B cell (primary cell): ENCODE measurements around the gene TNXB. TPM values are rescaled to one million over a fixed set of nuclear protein-coding genes. Genes with fewer than 3 reads are reported as not detected.
"Not testable (repeated sequence)": the region's sequence is repeated elsewhere in the genome, so short reads cannot be mapped to it uniquely, and the experiment has no call there.

Experiments used
- ATAC-seq: fragments of 200-7000 bp; cut with Tn5 transposase; one replicate; pipeline ENCODE4 v1.10.0; 2021; ENCODE audit warnings: low read depth, mild to moderate bottlenecking, moderate number of reproducible peaks, moderate library complexity
- CTCF ChIA-PET: fragments of 350-600 bp; sonication (Branson Sonifier 250); formaldehyde crosslinking; loops from one replicate; lab custom pipeline; 2021; ENCODE audit warnings: antibody characterized with exemption, inconsistent platforms; lab: Charles Lee
- POLR2A ChIA-PET: fragments of 350-600 bp; sonication (Branson Sonifier 250); formaldehyde crosslinking; loops from one replicate; lab custom pipeline; 2021; ENCODE audit warnings: antibody characterized with exemption; lab: Charles Lee
- DNase-seq: peaks from one replicate; pipeline ENCODE4 v3.0.0; 2013
- H2AFZ ChIP-seq: 2 replicates; pipeline ENCODE4 v1.6.1; 2012; ENCODE audit warnings: mild to moderate bottlenecking, low read depth, low read length; ENCODE audit not compliant: insufficient read depth, poor library complexity, severe bottlenecking
- H3K27ac ChIP-seq, 2 donors: 1 replicate in 1 of 2; 2 replicates in 1 of 2; pipeline ENCODE4 v1.5.1; 2012 to 2013; ENCODE audit warnings: low read length in 2 of 2, mild to moderate bottlenecking in 2 of 2, moderate library complexity in 1 of 2
- H3K27me3 ChIP-seq, 4 experiments: fragments of 200-600 bp in 1 of 4; sonication (generic) in 1 of 4; replicated peaks in 1 of 4; 1 replicate in 2 of 4; 2 replicates in 2 of 4; pipeline versions ENCODE4 v1.6.1 to v1.7.0; 2013 to 2016; ENCODE audit warnings: low read length in 3 of 4, mild to moderate bottlenecking in 2 of 4, mixed read lengths in 1 of 4, moderate library complexity in 1 of 4; ENCODE audit not compliant: insufficient read depth in 4 of 4, control insufficient read depth in 3 of 4; ENCODE audit errors: control extremely low read depth in 1 of 4
- H3K36me3 ChIP-seq, 2 experiments: replicated peaks in 1 of 2; 1 replicate in 1 of 2; 2 replicates in 1 of 2; pipeline versions ENCODE4 v1.6.1 to v1.7.1; 2013; ENCODE audit warnings: low read length in 1 of 2; ENCODE audit not compliant: insufficient read depth in 2 of 2, control insufficient read depth in 1 of 2; ENCODE audit errors: control extremely low read depth in 1 of 2, extremely low read depth in 1 of 2
- H3K4me1 ChIP-seq, 2 donors: fragments of 200-600 bp in 1 of 2; sonication (generic) in 1 of 2; 1 replicate in 1 of 2; 2 replicates in 1 of 2; pipeline versions ENCODE4 v1.5.1 to v1.6.1; 2013 to 2017; ENCODE audit warnings: low read length in 2 of 2; ENCODE audit not compliant: control insufficient read depth in 2 of 2, insufficient read depth in 2 of 2
- H3K4me2 ChIP-seq: replicated peaks from 2 replicates; pipeline ENCODE3; 2012; ENCODE audit warnings: mild to moderate bottlenecking, low read depth, low read length; ENCODE audit not compliant: poor library complexity, severe bottlenecking
- H3K4me3 ChIP-seq, 5 experiments: fragments of 200-600 bp in 1 of 5; sonication (generic) in 1 of 5; 1 replicate in 3 of 5; 2 replicates in 2 of 5; pipeline versions ENCODE4 v1.5.1 to v1.7.0; 2011 to 2016; ENCODE audit warnings: low read length in 4 of 5, mild to moderate bottlenecking in 4 of 5, low read depth in 2 of 5, control low read depth in 1 of 5, moderate library complexity in 1 of 5; ENCODE audit not compliant: insufficient read depth in 1 of 5; ENCODE audit errors: control extremely low read depth in 1 of 5, extremely low read depth in 1 of 5
- H3K79me2 ChIP-seq: fragments of 200-600 bp; sonication (generic); one replicate; pipeline ENCODE4 v1.6.0; 2016; ENCODE audit warnings: low read length; ENCODE audit not compliant: control insufficient read depth, insufficient read depth
- H3K9ac ChIP-seq: fragments of 200-600 bp; sonication (generic); 2 replicates; pipeline ENCODE4 v1.6.1; 2017; ENCODE audit warnings: mild to moderate bottlenecking, low read length, moderate library complexity
- H3K9me3 ChIP-seq, 3 donors: one replicate each; pipeline versions ENCODE4 v1.6.1 to v1.7.1; 2013; ENCODE audit warnings: low read length in 2 of 3; ENCODE audit not compliant: control insufficient read depth in 2 of 3, insufficient read depth in 1 of 3; ENCODE audit errors: control extremely low read depth in 1 of 3
- H4K20me1 ChIP-seq: 2 replicates; pipeline ENCODE4 v1.6.0; 2012; ENCODE audit warnings: mild to moderate bottlenecking, low read length; ENCODE audit not compliant: insufficient read depth, control insufficient read depth, poor library complexity, severe bottlenecking
- H3K27ac Mint-ChIP-seq: one replicate; pipeline ENCODE4 v1.8.0; 2021; ENCODE audit warnings: mixed read lengths
- H3K27me3 Mint-ChIP-seq: one replicate; pipeline ENCODE4 v1.8.0; 2021; ENCODE audit warnings: mixed read lengths
- H3K4me1 Mint-ChIP-seq: one replicate; pipeline ENCODE4 v1.8.0; 2021; ENCODE audit warnings: mixed read lengths
- H3K4me3 Mint-ChIP-seq: one replicate; pipeline ENCODE4 v1.8.0; 2021; ENCODE audit warnings: mixed read lengths
- H3K9me3 Mint-ChIP-seq: one replicate; pipeline ENCODE4 v1.8.0; 2022; ENCODE audit warnings: mixed read lengths; ENCODE audit not compliant: insufficient read depth
- WGBS: methylation state at CpG from one replicate; pipeline ENCODE4 v1.1.5; 2013; ENCODE audit warnings: missing lambda C conversion rate; ENCODE audit not compliant: insufficient coverage; 5-methylcytosine and 5-hydroxymethylcytosine counted together
- intact Hi-C: fragments of 100-400 bp; cut with micrococcal nuclease; formaldehyde crosslinking; loops from one replicate; pipeline ENCODE4 v1.10.0; 2022
- polyA plus RNA-seq: library from polyadenylated mRNA; depleted of rRNA; stranded (reverse); fragments of >200 nt; gene quantifications from 2 replicates; pipeline ENCODE4 v1.2.3, GENCODE V29; 2012
- total RNA-seq, 2 donors: library from RNA; stranded (reverse); fragments of 120-200 nt in 1 of 2; gene quantifications; 1 replicate in 1 of 2; 2 replicates in 1 of 2; pipeline versions ENCODE4 v1.2.3 to v1.2.4, GENCODE V29; 2013 to 2022

Gene TNXB
- total and polyA plus RNA-seq, 2 donors (not counting 1 experiment from before 2014, with no cell fraction given): 1.4 to 19.0 TPM

GRCh38 chr6:32010856-32011530, 98.1 kb downstream of the TNXB start:
- H3K4me1 Mint-ChIP-seq, H3K27ac Mint-ChIP-seq, ATAC-seq, H3K79me2 ChIP-seq, H3K4me3 Mint-ChIP-seq, H3K27me3 ChIP-seq, H3K9ac ChIP-seq, H3K4me1 ChIP-seq, H3K9me3 ChIP-seq, H3K36me3 ChIP-seq, H2AFZ ChIP-seq, intact Hi-C loops, H3K4me2 ChIP-seq, POLR2A ChIA-PET, H4K20me1 ChIP-seq, H3K9me3 Mint-ChIP-seq, CTCF ChIA-PET, DNase-seq, H3K27ac ChIP-seq, H3K27me3 Mint-ChIP-seq, H3K4me3 ChIP-seq: not testable (repeated sequence)
- 50% methylated on average over 2 of the region's 27 CpGs for WGBS

- H3K27ac ChIP-seq, H2AFZ ChIP-seq, H4K20me1 ChIP-seq, H3K9me3 Mint-ChIP-seq, H3K4me3 ChIP-seq, POLR2A ChIA-PET, H3K9me3 ChIP-seq, DNase-seq, H3K4me2 ChIP-seq, H3K9ac ChIP-seq, H3K4me1 Mint-ChIP-seq, H3K4me1 ChIP-seq, H3K4me3 Mint-ChIP-seq, H3K27me3 Mint-ChIP-seq, CTCF ChIA-PET, intact Hi-C loops, H3K27me3 ChIP-seq, H3K27ac Mint-ChIP-seq, ATAC-seq, H3K79me2 ChIP-seq, H3K36me3 ChIP-seq: not testable (repeated sequence)
- whole genome bisulfite sequencing: 62% methylated on average over 3 of the region's 12 CpGs
These were observed 99.6 kb downstream of the TNXB start for GRCh38 chr6:32009537-32009936.

GRCh38 chr6:32008616-32009015, 100.5 kb downstream of the TNXB start:
- H3K9me3 Mint-ChIP-seq, H3K27ac Mint-ChIP-seq, H3K9me3 ChIP-seq, H4K20me1 ChIP-seq, H3K4me2 ChIP-seq, H3K27me3 ChIP-seq, intact Hi-C loops, H3K4me3 ChIP-seq, DNase-seq, H3K4me1 Mint-ChIP-seq, H2AFZ ChIP-seq, H3K27me3 Mint-ChIP-seq, H3K4me3 Mint-ChIP-seq, ATAC-seq, H3K36me3 ChIP-seq, H3K4me1 ChIP-seq, H3K27ac ChIP-seq, POLR2A ChIA-PET, H3K9ac ChIP-seq, H3K79me2 ChIP-seq: not testable (repeated sequence)
- 29% methylated on average over 3 of the region's 12 CpGs for WGBS
- CTCF ChIA-PET: interaction anchor here (0.5 kb wide), 1 partner anchor 1165 kb away, joined by 3 read pairs; no protein-coding TSS in a partner anchor

DNA sequence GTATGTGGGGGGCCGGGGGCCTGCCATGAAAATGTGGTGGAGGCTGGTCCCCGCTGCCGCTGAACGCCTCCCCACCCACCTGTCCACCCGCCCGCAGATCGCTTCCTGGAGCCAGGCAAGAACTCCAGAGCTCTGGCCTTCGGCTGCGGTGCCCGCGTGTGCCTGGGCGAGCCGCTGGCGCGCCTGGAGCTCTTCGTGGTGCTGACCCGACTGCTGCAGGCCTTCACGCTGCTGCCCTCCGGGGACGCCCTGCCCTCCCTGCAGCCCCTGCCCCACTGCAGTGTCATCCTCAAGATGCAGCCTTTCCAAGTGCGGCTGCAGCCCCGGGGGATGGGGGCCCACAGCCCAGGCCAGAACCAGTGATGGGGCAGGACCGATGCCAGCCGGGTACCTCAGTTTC, 101.1 kb downstream of the TNXB start:
- H2AFZ ChIP-seq, H3K9ac ChIP-seq, POLR2A ChIA-PET, H3K79me2 ChIP-seq, H3K27ac Mint-ChIP-seq, H3K9me3 Mint-ChIP-seq, DNase-seq, H3K4me2 ChIP-seq, H3K27me3 ChIP-seq, H3K36me3 ChIP-seq, H3K4me1 Mint-ChIP-seq, H3K27me3 Mint-ChIP-seq, H4K20me1 ChIP-seq, H3K27ac ChIP-seq, ATAC-seq, H3K4me3 ChIP-seq, H3K9me3 ChIP-seq, intact Hi-C loops, H3K4me1 ChIP-seq, H3K4me3 Mint-ChIP-seq: not testable (repeated sequence)
- CTCF ChIA-PET: interaction anchor here (0.5 kb wide), 1 partner anchor 1165 kb away, joined by 3 read pairs; no protein-coding TSS in a partner anchor
- WGBS: no CpG with 5 or more reads among the region's 24 CpGs
